Measurements from ENCODE around the gene ZNF574.

The ZNF574 gene

GRCh38 chr19:42124386-42124901 is 48.5 kb downstream of the ZNF574 start:
- no peak for DNase-seq (ENCODE audit: low spot score)

DNA sequence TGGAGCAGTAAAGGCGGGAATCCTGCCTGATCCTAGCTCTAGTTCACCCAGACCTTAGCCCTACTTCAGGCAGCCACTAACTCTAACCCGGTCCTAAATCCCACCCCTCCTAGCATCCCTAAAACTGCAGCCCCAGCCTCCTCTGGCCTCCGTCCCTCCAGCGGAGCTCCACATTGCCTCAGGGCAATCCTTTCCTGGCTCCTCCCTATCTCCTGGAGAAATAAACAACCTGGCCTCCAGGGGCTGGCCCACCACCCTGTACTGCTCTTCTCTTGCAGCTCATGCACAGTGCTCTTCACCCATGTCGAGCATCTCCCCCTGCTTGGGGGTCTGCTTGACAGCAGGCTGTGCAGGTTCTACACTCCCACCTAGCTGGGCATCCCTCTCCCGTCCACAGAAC is 49.6 kb downstream of the ZNF574 start:
- DNase-seq (ENCODE audit: low spot score): no peak

GRCh38 chr19:42126574-42126973 is 50.6 kb downstream of the ZNF574 start:
- no peak for DNase-seq (ENCODE audit: low spot score)

DNA sequence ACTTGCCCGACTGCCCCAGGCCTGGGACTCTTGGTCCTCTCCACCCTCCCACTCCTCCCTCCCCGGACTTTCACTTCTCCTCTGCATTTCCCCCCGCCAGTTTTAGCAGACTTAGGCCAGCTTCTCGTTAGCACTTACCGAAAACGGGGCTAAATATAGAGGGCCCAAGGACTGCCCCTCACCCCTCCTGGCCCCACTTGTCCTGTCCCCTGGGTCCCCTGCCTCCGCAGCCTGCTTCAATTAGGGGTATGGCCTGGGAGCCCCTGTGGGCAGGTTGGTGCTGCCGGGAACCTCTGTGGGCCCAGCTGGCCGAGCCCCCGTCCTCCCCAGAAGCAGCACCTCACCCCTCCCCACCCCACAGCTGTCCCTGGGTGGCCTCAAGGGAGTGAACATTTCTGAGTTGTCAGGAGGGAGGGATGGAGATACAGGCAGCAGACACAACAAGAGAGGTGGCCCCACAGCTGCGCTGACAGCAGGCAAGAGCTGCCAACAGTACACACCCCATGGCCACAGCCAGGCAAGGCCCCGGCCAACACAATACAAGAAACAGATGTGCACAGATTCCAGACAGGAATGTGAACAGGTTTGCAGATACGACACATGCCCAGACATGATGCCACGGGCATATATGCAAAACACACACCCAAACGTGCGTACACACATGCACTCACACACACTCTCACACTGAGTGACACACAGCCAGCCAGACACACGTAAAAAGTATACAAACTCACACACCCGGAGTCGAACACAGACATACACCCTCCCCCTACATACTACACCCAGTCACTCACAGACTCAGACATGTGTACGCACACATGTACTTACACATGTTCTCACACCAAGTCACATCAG is 53.7 kb downstream of the ZNF574 start:
- no peak for DNase-seq (ENCODE audit: low spot score)

GRCh38 chr19:42130254-42130573 is 54.2 kb downstream of the ZNF574 start:
- DNase-seq (ENCODE audit: low spot score): no peak
